NCI-H748 (cell line): Measurements from ENCODE around the gene ZNF710.
"Not testable (repeated sequence)": the region's sequence is repeated elsewhere in the genome, so short reads cannot be mapped to it uniquely, and the experiment has no call there.

Source experiments
- DNase-seq: peaks from one replicate; lab custom pipeline; 2025; ENCODE audit not compliant: unreplicated experiment; lab: John Stamatoyannopoulos, UW

ZNF710 gene

GRCh38 chr15:90058775-90059174 is 57.7 kb downstream of the ZNF710 start:
- no peak for DNase-seq

- DNase-seq: no peak
Observed at GRCh38 chr15:90059208-90059985, 58.3 kb downstream of the ZNF710 start.

DNA sequence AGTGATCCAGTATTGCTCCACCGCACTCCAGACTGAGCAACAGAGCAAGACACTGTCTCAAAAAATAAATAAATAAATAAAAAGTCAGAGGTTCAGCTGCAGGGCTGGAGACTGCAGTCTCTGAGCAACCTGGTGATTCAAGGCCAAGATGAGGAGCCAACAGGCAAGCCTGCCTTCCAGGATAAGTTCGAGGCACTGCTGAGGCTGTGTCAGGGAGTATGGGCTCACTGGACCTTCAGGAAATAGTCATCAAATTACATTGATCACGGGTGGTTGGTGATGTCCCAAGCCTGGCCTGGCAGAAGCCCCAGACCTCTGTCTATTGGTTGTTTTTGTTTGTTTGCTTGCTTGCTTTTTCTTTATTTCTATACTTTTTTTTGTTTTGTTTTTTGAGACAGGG is 59.7 kb downstream of the ZNF710 start:
- no peak for DNase-seq

GRCh38 chr15:90062023-90062442 is 60.9 kb downstream of the ZNF710 start:
- peak; percentile 88 for DNase-seq

DNA sequence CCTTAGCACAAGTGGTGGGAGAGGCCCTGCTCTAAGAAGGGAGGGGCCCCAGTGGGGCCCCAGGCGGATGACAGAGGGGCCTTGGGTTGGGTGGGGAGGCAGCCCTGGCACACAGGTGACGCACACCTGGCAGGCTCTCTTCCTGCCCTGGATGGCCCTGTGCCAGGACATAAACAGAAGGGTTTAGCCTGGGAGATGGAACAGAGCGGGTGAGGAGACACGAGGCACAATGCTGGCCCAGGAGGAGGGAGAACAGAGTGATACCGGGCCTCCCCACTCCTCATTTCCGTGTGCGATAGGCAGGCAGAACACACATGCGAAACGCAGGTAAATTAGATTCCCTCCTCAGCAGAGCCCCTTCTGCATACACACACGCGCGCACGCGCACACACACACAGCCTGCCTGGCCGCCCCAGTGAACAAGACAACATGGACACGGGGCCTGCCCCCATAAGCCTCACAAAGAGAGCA is 61.4 kb downstream of the ZNF710 start:
- DNase-seq: peak; percentile 96

DNA sequence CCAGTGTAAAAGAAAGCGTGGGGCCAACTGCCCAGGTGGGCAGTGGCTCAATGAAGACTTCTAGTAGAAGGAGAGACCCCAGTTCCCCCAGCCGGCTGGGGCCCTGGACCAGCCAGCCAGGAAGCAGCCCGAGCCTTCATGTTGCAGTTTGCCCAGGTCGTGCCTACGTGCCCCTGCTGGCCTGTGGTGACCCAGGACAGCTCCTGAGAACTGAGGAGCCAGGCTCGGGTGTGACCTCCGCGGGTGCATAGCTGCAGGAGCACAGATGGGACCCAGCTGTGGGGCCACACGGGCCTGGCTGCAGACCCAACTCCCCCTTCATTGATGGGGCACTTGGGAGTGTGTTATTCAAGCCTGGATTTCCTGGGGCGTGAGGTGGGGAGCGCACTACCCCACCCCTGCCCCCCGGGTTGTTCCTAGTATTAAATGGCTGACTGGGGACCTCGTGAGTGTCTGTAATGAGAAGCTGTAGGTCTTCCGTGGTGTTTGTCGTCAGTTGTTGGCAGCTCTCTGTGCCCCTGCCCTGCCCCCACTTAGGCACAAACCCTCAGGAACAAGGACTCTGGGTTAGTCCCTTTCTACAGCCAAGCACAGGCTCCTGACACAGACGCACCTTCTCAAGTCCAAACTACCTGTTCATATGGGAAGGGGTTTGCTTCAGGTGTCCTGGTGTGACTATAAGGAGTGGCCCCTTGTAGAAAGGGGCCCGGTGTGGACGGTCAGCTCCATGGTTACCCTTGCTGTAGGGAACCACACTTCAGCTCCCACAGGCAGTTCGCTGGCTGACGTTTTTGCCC is 62.0 kb downstream of the ZNF710 start:
- DNase-seq: peak; percentile 30

DNA sequence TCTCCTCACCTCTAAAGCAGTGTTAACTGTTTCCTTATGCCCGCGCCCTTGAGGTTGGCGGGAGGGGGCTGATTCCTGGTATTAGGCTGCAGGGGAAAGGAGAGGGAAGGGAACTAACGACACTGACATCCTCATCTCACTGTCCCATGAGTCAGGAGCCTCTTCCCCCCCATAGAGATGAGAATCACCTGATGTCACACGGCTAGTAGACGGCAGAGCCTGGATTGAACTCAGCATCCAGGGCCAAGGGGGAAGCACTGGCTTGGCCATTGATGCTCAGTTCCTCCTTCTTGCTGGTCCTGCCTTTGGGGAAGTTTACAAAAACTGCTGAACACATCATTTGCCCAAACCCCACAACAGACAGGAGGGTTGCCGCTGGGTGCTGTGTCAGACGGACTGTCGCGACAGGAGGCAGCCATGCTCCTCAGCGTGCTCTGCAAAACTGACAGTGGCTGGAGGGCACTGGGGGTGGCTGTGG is 62.7 kb downstream of the ZNF710 start:
- no peak for DNase-seq

GRCh38 chr15:90064911-90065681 is 64.0 kb downstream of the ZNF710 start:
- DNase-seq: no peak

GRCh38 chr15:90065682-90066049 is 64.5 kb downstream of the ZNF710 start:
- DNase-seq: no peak

GRCh38 chr15:90067181-90067952 is 66.2 kb downstream of the ZNF710 start:
- DNase-seq: no peak

DNA sequence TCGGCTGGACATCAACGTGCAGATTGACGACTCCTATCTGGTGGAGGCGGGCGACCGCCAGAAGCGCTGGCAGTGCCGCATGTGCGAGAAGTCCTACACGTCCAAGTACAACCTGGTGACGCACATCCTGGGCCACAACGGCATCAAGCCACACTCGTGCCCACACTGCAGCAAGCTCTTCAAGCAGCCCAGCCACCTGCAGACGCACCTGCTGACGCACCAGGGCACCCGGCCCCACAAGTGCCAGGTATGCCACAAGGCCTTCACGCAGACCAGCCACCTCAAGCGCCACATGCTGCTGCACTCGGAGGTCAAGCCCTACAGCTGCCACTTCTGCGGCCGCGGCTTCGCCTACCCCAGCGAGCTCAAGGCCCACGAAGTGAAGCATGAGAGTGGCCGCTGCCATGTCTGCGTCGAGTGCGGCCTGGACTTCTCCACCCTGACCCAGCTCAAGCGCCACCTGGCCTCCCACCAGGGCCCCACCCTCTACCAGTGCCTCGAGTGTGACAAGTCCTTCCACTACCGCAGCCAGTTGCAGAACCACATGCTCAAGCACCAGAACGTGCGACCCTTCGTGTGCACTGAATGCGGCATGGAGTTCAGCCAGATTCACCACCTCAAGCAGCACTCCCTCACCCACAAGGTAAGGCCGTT is 67.0 kb downstream of the ZNF710 start:
- DNase-seq: no peak

GRCh38 chr15:90070623-90071022 is 69.5 kb downstream of the ZNF710 start:
- not testable (repeated sequence) for DNase-seq

DNA sequence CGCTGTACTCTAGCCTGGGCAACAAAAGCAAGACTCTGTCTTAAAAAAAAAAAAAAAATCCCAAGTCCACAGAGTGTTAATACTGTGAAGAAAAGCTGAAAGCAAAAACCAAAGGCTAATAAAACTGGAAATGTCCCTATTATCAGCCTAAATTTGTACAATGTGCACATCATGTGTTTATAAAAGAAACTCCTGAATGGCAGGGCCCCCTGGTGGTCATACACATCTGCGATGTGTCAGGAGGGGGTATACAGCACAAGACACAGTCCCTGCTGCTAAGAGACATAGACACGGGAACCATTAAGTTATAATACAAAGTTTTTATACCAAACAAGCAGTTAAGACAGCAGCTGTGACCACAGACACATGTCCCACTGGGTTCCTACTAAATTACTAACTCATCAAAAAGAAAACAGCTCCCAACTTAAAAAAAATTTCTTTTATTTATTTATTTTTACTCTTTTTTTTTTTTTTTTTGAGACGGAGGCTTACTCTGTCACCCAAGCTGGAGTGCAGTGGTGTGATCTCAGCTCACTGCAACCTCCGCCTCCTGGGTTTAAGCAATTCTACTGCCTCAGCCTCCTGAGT is 70.2 kb downstream of the ZNF710 start:
- peak; percentile 73 for DNase-seq

DNA sequence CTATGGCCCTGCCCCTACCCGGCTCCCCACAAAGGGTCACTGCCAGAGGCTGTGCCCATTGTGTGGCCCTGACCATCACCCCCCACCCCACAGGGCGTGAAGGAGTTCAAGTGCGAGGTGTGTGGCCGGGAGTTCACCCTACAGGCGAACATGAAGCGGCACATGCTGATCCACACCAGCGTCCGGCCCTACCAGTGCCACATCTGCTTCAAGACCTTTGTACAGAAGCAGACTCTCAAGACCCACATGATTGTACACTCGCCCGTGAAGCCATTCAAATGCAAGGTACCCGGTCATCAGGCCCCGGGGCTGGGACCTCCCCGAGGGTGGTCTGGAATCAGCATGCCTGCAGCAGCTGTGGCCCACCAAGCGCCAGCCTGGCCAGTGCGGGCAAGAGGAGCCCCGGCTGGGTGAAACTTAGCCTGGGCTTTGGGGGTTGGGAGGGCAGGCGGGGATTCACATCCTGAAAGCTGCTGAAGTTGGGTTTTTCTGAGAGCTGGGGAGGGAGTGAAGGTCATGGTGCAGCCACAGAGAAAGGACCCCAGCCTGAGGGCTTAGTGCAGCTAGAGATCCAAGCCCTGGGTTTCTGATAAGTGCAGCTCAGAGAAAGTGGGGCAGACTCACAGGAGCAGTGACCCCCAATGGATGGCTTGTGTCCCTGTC is 72.0 kb downstream of the ZNF710 start:
- DNase-seq: no peak

- no peak for DNase-seq
Observed at GRCh38 chr15:90074023-90074422, 72.9 kb downstream of the ZNF710 start.

DNA sequence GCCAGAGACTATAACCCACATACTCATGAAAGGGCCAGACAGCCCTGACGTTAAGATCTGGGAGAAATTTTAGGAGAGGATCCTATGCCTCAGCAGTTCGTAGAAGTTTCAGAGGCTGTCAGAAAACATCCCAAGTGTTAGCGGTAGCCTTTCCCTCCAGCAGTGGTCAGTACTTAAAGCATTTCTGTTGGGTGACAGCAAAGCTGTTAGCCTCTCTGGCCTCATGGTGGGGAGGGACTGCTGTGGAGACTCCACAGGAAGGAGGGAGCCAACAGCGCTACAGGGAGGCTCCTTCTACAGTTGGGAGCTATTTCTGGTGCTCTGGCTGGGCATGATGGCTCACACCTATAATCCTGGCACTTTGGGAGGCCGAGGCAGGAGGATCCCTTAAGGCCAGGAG is 73.8 kb downstream of the ZNF710 start:
- DNase-seq: no peak

GRCh38 chr15:90075420-90076289 is 74.5 kb downstream of the ZNF710 start:
- no peak for DNase-seq

DNA sequence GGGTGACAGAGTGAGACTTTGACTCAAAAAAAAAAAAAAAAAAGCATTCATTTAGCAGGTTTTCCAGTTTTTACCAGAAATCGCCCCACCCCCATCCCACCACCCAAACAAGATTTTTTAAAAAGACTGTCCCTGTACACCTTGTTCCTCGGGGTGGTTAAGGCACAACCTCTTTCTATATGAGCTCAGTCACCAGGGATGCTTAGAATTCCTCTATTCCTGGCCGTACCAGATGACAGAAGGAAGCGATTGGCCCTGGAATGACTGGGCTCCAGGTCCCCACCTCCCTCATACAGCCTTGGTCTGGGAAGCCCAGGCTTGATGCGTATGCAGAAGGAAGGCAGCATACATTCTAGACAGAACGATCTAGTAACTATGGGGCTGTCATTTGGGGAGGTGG is 75.6 kb downstream of the ZNF710 start:
- no peak for DNase-seq
